Lung (tissue), 12 donors: ENCODE measurements around the gene DHCR24. TPM values are rescaled to one million over a fixed set of nuclear protein-coding genes. Genes with fewer than 3 reads are reported as not detected.

Experiments
- ATAC-seq: fragments of 200-7000 bp; cut with Tn5 transposase; one replicate; pipeline ENCODE4 v1.9.1; 2020; ENCODE audit warnings: moderate number of reproducible peaks; ENCODE audit not compliant: insufficient read depth, low FRiP score
- DNase-seq, 3 donors: peaks; one replicate each; pipeline ENCODE4 v3.0.0-alpha.2; 2013 to 2017
- H3K27ac ChIP-seq, 2 donors: one replicate each; pipeline ENCODE4 v1.5.1; 2013; ENCODE audit warnings: mild to moderate bottlenecking in 2 of 2, moderate library complexity in 2 of 2, control low read depth in 1 of 2, inconsistent platforms in 1 of 2, low read depth in 1 of 2, low read length in 1 of 2
- H3K27me3 ChIP-seq, 3 donors: one replicate each; pipeline ENCODE4 v1.5.1; 2013; ENCODE audit warnings: low read length in 2 of 3; ENCODE audit not compliant: control insufficient read depth in 3 of 3, insufficient read depth in 3 of 3
- H3K36me3 ChIP-seq, 4 donors: one replicate each; pipeline ENCODE4 v1.5.1; 2013; ENCODE audit warnings: low read length in 4 of 4, mild to moderate bottlenecking in 1 of 4, moderate library complexity in 1 of 4; ENCODE audit not compliant: control insufficient read depth in 4 of 4, insufficient read depth in 4 of 4
- H3K4me1 ChIP-seq, 5 donors: one replicate each; pipeline ENCODE4 v1.5.1; 2013; ENCODE audit warnings: low read length in 5 of 5, mild to moderate bottlenecking in 2 of 5, moderate library complexity in 1 of 5; ENCODE audit not compliant: control insufficient read depth in 5 of 5, insufficient read depth in 5 of 5
- H3K4me3 ChIP-seq: one replicate; pipeline ENCODE4 v1.5.1; 2013; ENCODE audit warnings: mild to moderate bottlenecking, control low read depth, moderate library complexity
- H3K9ac ChIP-seq, 2 donors: one replicate each; pipeline ENCODE4 v1.5.1; 2013; ENCODE audit warnings: low read length in 2 of 2, control low read depth in 1 of 2; ENCODE audit not compliant: insufficient read depth in 1 of 2
- H3K9me3 ChIP-seq, 4 donors: one replicate each; pipeline ENCODE4 v1.5.1; 2013; ENCODE audit warnings: low read length in 3 of 4, mild to moderate bottlenecking in 1 of 4, moderate library complexity in 1 of 4; ENCODE audit not compliant: control insufficient read depth in 4 of 4, insufficient read depth in 3 of 4
- WGBS, 2 donors: extraction: QIAGEN DNeasy Blood & Tissue Kit; methylation state at CpG; one replicate each; pipeline ENCODE4 v1.1.7; 2013; 5-methylcytosine and 5-hydroxymethylcytosine counted together
- polyA plus RNA-seq, 2 donors: library from polyadenylated mRNA; stranded (reverse); fragments of 200-250 nt; gene quantifications; one replicate each; pipeline ENCODE4 v1.2.1, GENCODE V29; 2013
- total RNA-seq, 2 donors: library from RNA; depleted of rRNA in 1 of 2; stranded (reverse); fragments of >200 nt in 1 of 2; gene quantifications; one replicate each; pipeline ENCODE4 v1.2.1, GENCODE V29; 2014 to 2021
- TF ChIP-seq, protein P1 (sequence below): IDR thresholded peaks from 2 replicates; pipeline ENCODE4 v1.5.1; 2012; ENCODE audit warnings: mild to moderate bottlenecking; ENCODE audit errors: control extremely low read depth, extremely low read depth
- donor health status: control.
- donor health status: control.
- donor health status: Bipolar disorder and iron deficiency.
- donor health status: healthy.
- donor health status: DM: yes; HTN: yes; CAD: no.

Gene DHCR24
- total and polyA plus RNA-seq, 4 donors, result 269 to 735 (median 436) TPM

DNA sequence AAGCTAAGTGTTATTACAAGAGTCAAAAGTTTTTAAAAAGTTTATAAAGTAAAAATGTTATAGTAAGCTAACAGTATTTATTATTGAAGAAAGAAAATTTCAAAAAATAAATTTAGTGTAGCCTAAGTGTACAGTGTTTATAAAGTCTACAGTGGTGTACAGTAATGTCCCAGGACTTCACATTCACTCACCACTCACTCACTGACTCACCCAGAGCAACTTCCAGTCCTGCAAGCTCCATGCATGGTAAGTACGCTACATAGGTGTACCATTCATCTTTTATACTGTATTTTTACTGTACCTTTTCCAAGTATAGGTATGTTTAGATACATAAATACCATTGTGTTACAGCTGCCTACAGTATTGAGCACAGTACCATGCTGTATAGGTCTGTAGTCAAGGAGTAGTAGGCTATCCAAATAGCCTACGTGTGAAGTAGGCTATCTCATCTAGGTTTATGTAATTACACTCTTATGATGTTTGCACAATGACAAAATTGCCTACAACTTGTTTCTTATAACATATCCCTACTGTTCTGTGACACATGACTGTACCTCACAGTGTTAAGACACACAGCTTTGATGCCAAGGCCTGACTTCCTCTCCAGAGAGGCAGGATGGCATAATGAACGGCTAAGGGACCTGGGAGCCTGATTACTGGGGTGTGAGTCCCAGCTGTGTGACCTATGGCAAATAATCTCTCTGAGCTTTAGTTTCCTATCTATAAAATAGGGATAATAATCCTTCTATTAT is 12.7 kb downstream of the DHCR24 start:
- no peak overlapping the region for H3K9ac ChIP-seq
- peak; percentile 65 for ATAC-seq
- no peaks in the 10 kb centered on the region for H3K27me3 ChIP-seq
- peaks cover 6 to 33% (median 22%) of the 10 kb centered on the region in 4 donors for H3K36me3 ChIP-seq
- TF ChIP-seq, protein P1, sequence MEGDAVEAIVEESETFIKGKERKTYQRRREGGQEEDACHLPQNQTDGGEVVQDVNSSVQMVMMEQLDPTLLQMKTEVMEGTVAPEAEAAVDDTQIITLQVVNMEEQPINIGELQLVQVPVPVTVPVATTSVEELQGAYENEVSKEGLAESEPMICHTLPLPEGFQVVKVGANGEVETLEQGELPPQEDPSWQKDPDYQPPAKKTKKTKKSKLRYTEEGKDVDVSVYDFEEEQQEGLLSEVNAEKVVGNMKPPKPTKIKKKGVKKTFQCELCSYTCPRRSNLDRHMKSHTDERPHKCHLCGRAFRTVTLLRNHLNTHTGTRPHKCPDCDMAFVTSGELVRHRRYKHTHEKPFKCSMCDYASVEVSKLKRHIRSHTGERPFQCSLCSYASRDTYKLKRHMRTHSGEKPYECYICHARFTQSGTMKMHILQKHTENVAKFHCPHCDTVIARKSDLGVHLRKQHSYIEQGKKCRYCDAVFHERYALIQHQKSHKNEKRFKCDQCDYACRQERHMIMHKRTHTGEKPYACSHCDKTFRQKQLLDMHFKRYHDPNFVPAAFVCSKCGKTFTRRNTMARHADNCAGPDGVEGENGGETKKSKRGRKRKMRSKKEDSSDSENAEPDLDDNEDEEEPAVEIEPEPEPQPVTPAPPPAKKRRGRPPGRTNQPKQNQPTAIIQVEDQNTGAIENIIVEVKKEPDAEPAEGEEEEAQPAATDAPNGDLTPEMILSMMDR, result no peak
- H3K4me3 ChIP-seq, result no peak overlapping the region
- H3K9me3 ChIP-seq, result peaks cover 0 to 2% (median 0%) of the 10 kb centered on the region in 4 donors
- WGBS, 2 donors, result 68 to 71% methylated on average over 3 of the region's 3 CpGs
- peaks cover 0 to 10% (median 0%) of the 10 kb centered on the region in 5 donors for H3K4me1 ChIP-seq
- DNase-seq, result peak in 1 of 3 donors; percentile 25
- no peak overlapping the region for H3K27ac ChIP-seq

- Histone ChIP-seq H3K9ac (no peak overlapping the region), H3K9me3 (peaks cover 0 to 2% (median 0%) of the 10 kb centered on the region in 4 donors), H3K27ac (no peak overlapping the region), H3K4me3 (no peak overlapping the region), H3K27me3 (no peaks in the 10 kb centered on the region), H3K4me1 (peaks cover 0 to 11% (median 0%) of the 10 kb centered on the region in 5 donors), H3K36me3 (peaks cover 6 to 37% (median 22%) of the 10 kb centered on the region in 4 donors)
- DNase-seq, result no peak
- ATAC-seq, result no peak
- WGBS, 2 donors, result 85 to 94% methylated on average over 5 of the region's 5 CpGs
- TF ChIP-seq, protein P1, result no peak
These were observed 15.0 kb downstream of the DHCR24 start for GRCh38 chr1:54872036-54872331.

GRCh38 chr1:54871275-54872035 is 15.5 kb downstream of the DHCR24 start:
- H3K9ac ChIP-seq, result no peak overlapping the region
- TF ChIP-seq, protein P1, result no peak
- H3K9me3 ChIP-seq, result peaks cover 0 to 2% (median 0%) of the 10 kb centered on the region in 4 donors
- no peak overlapping the region for H3K4me3 ChIP-seq
- WGBS, 2 donors, result 90% methylated on average over 16 of the region's 16 CpGs
- H3K27me3 ChIP-seq, result no peaks in the 10 kb centered on the region
- ATAC-seq (no peak), DNase-seq (no peak)
- peaks cover 6 to 37% (median 20%) of the 10 kb centered on the region in 4 donors for H3K36me3 ChIP-seq
- H3K27ac ChIP-seq, result no peak overlapping the region
- peaks cover 0 to 11% (median 0%) of the 10 kb centered on the region in 5 donors for H3K4me1 ChIP-seq
